HG03045 (cell line): ENCODE results near the gene CNTNAP5.

Experiments
- ATAC-seq: cut with Tn5 transposase; IDR thresholded peaks from one replicate; pipeline ENCODE4 v1.9.1; 2021; ENCODE audit warnings: mild to moderate bottlenecking, moderate library complexity; ENCODE audit not compliant: unreplicated experiment

CNTNAP5 gene

DNA sequence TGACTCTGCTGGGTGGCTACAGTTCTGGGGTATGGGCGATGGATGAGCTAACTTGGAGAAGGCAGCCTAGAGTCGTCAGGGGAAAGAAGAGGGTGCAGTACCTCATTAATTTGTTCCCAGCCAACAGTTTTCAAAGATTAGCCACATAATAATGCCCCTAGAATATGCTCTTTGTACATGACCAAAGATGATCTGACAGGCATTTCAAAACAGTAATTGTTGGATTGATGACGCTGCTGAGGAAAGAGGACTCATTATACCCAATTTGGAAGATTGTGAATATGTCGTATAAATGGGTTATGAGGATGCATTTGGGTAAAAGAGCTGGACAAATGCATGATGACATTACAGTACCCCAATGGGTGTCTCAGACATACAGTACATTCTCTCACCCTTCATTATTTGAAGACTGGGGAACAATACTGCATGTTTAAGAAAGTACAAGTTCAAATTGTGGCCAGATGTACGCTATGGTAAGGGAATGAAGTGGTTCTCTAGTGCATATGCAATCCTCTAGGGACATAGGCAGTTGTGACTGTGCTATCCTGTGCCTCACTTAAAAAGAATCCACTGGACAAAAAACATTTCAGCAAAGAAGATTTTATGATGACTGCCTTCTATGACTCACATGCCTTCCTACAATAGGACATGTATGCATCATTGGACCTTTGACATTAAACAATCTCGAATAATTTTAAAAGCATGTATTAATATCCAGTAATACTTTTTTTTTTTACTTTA, 233.2 kb downstream of the CNTNAP5 start:
- ATAC-seq: no peak

DNA sequence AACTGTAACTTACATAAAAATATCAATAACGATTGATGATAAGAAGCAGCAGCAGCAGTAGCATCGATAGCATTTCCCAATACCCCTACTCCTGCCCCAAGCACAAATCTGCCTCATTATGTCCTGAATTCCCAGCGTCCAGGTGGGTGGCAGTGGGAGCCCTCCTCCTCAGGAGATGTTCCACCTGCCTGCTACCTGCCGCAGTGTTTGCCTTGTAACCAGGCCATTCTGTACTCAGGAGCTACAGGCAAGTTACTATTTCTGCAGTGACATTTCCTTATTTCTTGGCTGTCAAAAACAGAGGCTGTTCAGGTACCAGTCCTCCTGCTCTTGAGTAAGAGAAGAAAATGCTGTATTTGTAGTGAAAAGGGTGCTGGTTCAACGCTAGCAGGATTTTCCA, 236.4 kb downstream of the CNTNAP5 start:
- ATAC-seq: no peak

GRCh38 chr2:124264551-124265091, 239.5 kb downstream of the CNTNAP5 start:
- no peak for ATAC-seq

- no peak for ATAC-seq
Observed at GRCh38 chr2:124267794-124268193, 242.7 kb downstream of the CNTNAP5 start.

DNA sequence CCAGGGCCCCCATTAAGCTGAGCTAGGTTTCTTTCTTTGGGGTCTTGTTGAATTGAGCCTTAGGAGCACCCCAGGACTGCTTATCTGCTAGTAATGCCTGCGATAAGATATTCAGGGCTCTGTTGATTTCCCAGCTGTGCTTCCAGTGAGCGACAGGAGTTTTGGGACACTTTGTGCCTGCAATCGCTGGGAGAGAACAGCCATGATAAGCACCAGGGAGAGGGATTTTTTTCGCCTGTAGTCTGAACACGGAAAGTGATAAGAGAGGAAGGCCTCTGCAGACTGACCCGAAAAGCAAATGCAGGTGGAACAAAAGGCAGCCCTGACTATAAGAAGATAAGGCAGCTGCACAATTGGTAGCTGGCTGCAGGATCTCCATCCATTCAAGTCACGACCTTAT, 244.3 kb downstream of the CNTNAP5 start:
- no peak for ATAC-seq

- ATAC-seq: no peak
Observed at GRCh38 chr2:124272261-124272841, 247.3 kb downstream of the CNTNAP5 start.

GRCh38 chr2:124281541-124281940, 256.5 kb downstream of the CNTNAP5 start:
- ATAC-seq: no peak

DNA sequence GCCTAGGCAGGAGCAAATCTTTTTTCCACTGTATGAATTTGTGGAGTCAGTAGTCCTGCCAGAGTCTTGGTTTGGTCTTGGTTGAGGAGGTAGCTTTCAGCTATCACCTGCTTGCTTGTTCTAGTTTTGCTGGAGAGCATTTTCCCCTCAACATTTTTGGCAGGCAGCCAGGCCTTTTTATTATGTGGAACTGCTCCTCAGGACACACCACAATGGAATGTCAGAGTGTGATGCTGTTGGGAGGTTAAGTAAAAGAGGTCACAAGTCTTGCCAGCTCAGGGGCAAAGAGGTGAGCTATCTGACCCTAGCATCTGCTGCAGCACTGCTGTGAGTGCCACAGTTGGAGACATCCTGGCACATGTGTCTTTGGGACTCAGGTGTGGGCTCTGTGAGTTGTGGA, 258.0 kb downstream of the CNTNAP5 start:
- no peak for ATAC-seq

- ATAC-seq: no peak
Observed at GRCh38 chr2:124286089-124286783, 261.1 kb downstream of the CNTNAP5 start.

DNA sequence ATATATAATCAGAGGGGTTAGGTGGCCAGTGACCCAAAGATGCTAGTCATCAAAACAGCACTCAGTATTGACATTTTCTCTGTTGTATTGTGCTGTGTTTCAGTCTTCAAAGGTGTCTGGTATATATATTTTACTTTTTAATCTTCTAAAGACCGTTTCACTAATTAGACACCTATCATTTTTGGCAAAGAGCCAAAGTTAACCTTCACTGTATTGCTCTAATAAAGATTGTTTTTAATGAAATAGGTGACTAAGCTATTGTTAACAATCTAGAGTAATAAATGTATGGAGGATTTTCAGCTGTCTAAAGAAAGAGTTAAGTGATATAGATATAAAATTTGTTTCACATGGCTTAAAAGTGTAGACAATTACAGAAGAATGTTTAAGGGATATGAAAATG, 264.0 kb downstream of the CNTNAP5 start:
- no peak for ATAC-seq

GRCh38 chr2:124289615-124290014, 264.5 kb downstream of the CNTNAP5 start:
- ATAC-seq: no peak

- no peak for ATAC-seq
Observed at GRCh38 chr2:124296470-124296869, 271.4 kb downstream of the CNTNAP5 start.

DNA sequence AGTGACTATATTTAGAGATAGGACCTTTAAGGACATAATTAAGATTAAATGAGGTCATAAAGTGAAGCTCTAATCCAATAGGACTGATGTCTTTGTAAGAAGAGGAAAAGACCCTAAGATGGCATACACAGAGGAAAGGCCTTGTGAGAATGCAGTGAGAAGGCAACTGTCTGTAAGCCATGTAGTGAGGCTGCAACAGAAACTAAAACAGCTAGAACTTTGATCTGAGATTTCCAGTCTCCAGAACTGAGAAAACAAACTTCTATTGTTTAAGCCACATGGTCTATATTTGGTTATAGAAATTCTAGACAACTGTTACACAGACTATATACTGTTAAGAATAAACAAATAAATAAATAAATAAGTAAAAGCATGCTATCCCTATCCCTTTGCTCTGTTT, 276.8 kb downstream of the CNTNAP5 start:
- ATAC-seq: no peak

GRCh38 chr2:124308319-124309062, 283.4 kb downstream of the CNTNAP5 start:
- ATAC-seq: no peak

DNA sequence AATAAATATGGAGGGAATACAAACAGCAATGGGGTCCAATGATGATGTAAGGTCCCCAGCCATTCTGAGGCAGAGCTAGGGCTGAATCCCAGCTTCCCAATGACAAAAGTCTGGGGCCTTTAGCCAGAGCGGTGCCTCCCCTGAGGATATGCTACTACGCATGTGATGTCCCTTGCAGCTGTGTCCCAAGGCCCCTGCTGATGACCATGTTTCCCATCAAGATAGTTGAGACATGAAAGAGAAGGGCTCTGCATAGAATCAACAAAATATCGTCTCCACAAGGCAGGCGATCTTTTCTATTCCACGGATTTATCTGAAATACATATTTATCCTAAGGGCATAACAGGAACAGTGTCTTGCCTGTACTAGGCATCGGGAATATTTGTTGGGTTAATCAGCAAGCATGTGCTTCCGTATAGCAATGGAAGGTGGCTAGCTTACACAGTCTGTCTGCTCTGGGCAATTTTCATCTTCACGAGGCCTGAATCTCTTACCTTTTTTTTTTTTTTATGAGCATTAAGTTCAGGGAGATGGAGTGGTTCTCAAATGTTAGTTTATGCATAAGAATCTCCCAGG, 284.6 kb downstream of the CNTNAP5 start:
- ATAC-seq: no peak

GRCh38 chr2:124310671-124311070, 285.6 kb downstream of the CNTNAP5 start:
- ATAC-seq: no peak

DNA sequence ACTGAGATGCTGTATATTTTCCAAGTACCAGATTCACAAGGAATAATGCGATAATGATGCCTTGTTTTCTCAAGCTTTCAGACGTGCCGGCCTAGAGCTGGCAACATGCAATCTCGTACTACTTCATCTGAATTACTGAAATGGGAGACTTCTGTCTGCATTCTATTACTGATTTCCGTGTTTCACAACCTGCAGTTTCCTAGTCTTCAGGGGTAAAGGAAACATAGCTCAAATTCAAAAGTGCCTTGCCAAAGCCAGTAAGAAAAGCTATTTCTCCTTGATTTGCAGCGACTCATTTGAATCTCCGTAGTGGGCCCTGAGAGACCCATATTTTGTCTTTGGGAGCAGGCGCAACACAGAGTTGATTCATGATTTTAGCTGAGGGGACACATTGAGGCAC, 289.0 kb downstream of the CNTNAP5 start:
- ATAC-seq: no peak

- ATAC-seq: no peak
Observed at GRCh38 chr2:124315221-124315880, 290.3 kb downstream of the CNTNAP5 start.

DNA sequence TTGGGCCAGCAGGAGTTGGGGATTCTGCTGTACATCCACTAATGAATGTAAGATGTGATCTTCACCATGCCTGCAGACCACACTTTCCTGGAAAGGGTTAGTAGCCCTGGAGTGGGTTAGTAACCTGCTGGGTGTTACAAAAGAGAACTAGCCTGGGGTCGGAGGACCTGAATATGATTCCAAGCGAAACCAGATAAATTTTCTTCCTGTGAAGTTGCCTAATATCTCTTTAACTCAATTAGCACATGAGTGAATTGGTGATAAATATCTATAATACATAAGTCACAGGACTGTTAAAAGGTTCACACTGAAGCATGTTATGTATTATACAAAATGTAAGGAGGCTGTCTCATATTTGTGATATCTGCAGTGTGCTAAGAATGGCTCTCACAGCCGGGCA, 291.0 kb downstream of the CNTNAP5 start:
- ATAC-seq: no peak

DNA sequence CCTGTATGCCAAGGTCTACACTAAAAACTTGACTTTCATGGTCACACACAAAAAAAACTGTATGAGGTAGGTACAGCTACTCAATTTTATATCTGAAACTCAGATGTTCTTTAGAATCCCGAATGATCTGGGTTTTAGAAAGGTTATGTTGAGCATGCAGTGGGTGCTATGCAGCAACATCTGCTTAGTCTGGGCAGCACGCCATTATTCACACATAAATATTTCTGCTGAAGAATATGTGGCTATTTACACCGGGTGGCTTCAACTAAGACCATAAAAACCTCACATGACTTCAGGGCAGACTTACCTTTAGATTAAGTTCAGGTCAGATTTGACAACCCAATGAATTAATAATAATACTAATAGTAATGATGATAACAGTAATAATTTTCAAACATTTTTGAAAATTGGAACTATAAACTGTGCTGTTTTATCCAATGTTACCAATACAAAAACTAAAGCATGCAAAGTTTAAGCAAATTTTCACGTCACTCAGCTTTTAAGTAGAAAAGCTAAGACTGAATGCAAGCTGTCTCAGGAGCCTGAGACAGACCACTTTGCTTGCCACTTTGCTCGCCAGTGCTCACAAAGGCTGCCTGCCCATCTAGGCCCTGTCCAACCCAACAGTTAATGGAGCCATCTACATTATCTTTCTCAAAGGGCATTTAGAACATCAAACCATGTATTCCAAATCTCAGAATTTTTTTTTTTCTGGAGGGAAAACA, 292.0 kb downstream of the CNTNAP5 start:
- ATAC-seq: no peak
